ENCODE data around the gene SLC25A4. TPM values are rescaled to one million over a fixed set of nuclear protein-coding genes. Genes with fewer than 3 reads are reported as not detected.

The SLC25A4 gene
- total and polyA plus RNA-seq, 4 donors = 4.4 to 64.2 (median 26.8) TPM

GRCh38 chr4:185171373-185172071, 28.5 kb downstream of the SLC25A4 start:
- Histone ChIP-seq H3K36me3 (ENCODE audit: control insufficient read depth in 4 of 4, insufficient read depth in 3 of 4, low read depth in 1 of 4, low read length in 3 of 4) (peaks cover 3 to 17% (median 16%) of the 10 kb centered on the region in 4 donors), H3K4me1 (ENCODE audit: control insufficient read depth in 4 of 4, insufficient read depth in 4 of 4, low read length in 3 of 4) (no peaks in the 10 kb centered on the region), H3K27ac (ENCODE audit: low read depth in 1 of 2, low read length in 2 of 2) (no peak overlapping the region), H3K4me3 (ENCODE audit: low read depth in 1 of 3, low read length in 3 of 3) (no peak overlapping the region), H3K9ac (ENCODE audit: low read depth in 1 of 2, low read length in 2 of 2) (no peak overlapping the region), H3K9me3 (ENCODE audit: control insufficient read depth in 4 of 4, low read length in 3 of 4) (no peaks in the 10 kb centered on the region), H3K27me3 (ENCODE audit: control insufficient read depth in 4 of 4, insufficient read depth in 4 of 4, low read length in 3 of 4) (no peaks in the 10 kb centered on the region)
- DNase-seq (ENCODE audit: low spot score) = no peak
- WGBS = 97% methylated on average over 2 of the region's 2 CpGs
- TF ChIP-seq HNF4G (IDR thresholded peaks at IDR 0.05) (no peak), RAD21 (IDR thresholded peaks at IDR 0.05) (no peak), FOXA1 (IDR thresholded peaks at IDR 0.05) (no peak), RXRA (IDR thresholded peaks at IDR 0.05) (no peak), JUND (IDR thresholded peaks at IDR 0.05) (no peak), YY1 (IDR thresholded peaks at IDR 0.05) (no peak), ZBTB33 (IDR thresholded peaks at IDR 0.05) (no peak)
- TF ChIP-seq, protein P1, sequence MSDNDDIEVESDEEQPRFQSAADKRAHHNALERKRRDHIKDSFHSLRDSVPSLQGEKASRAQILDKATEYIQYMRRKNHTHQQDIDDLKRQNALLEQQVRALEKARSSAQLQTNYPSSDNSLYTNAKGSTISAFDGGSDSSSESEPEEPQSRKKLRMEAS (IDR thresholded peaks at IDR 0.05) = no peak
- TF ChIP-seq, protein P2, sequence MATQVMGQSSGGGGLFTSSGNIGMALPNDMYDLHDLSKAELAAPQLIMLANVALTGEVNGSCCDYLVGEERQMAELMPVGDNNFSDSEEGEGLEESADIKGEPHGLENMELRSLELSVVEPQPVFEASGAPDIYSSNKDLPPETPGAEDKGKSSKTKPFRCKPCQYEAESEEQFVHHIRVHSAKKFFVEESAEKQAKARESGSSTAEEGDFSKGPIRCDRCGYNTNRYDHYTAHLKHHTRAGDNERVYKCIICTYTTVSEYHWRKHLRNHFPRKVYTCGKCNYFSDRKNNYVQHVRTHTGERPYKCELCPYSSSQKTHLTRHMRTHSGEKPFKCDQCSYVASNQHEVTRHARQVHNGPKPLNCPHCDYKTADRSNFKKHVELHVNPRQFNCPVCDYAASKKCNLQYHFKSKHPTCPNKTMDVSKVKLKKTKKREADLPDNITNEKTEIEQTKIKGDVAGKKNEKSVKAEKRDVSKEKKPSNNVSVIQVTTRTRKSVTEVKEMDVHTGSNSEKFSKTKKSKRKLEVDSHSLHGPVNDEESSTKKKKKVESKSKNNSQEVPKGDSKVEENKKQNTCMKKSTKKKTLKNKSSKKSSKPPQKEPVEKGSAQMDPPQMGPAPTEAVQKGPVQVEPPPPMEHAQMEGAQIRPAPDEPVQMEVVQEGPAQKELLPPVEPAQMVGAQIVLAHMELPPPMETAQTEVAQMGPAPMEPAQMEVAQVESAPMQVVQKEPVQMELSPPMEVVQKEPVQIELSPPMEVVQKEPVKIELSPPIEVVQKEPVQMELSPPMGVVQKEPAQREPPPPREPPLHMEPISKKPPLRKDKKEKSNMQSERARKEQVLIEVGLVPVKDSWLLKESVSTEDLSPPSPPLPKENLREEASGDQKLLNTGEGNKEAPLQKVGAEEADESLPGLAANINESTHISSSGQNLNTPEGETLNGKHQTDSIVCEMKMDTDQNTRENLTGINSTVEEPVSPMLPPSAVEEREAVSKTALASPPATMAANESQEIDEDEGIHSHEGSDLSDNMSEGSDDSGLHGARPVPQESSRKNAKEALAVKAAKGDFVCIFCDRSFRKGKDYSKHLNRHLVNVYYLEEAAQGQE (IDR thresholded peaks at IDR 0.05) = no peak

- H3K36me3 ChIP-seq (ENCODE audit: control insufficient read depth in 4 of 4, insufficient read depth in 3 of 4, low read depth in 1 of 4, low read length in 3 of 4) = peaks cover 0 to 9% (median 3%) of the 10 kb centered on the region in 4 donors
- H3K9ac ChIP-seq (ENCODE audit: low read depth in 1 of 2, low read length in 2 of 2) = no peak overlapping the region
- DNase-seq (ENCODE audit: low spot score) = no peak
- H3K4me3 ChIP-seq (ENCODE audit: low read depth in 1 of 3, low read length in 3 of 3) = no peak overlapping the region
- no peaks in the 10 kb centered on the region for H3K4me1 ChIP-seq (ENCODE audit: control insufficient read depth in 4 of 4, insufficient read depth in 4 of 4, low read length in 3 of 4)
- no peaks in the 10 kb centered on the region for H3K9me3 ChIP-seq (ENCODE audit: control insufficient read depth in 4 of 4, low read length in 3 of 4)
- TF ChIP-seq NR2F2 (IDR thresholded peaks at IDR 0.05) (no peak), HNF4A (conservative IDR thresholded peaks at IDR 0.05) (no peak), EGR1 (IDR thresholded peaks at IDR 0.05; ENCODE audit: low read depth in 2 of 2) (no peak), ATF3 (IDR thresholded peaks at IDR 0.05) (no peak), GABPA (IDR thresholded peaks at IDR 0.05 in 1 of 2, conservative IDR thresholded peaks at IDR 0.05 in 1 of 2) (no peak), FOXA1 (IDR thresholded peaks at IDR 0.05) (no peak), YY1 (IDR thresholded peaks at IDR 0.05) (no peak), HNF4G (IDR thresholded peaks at IDR 0.05) (no peak), JUND (IDR thresholded peaks at IDR 0.05) (no peak), TAF1 (conservative IDR thresholded peaks at IDR 0.05) (no peak), SP1 (IDR thresholded peaks at IDR 0.05) (no peak), RAD21 (IDR thresholded peaks at IDR 0.05) (no peak), FOXA2 (IDR thresholded peaks at IDR 0.05) (no peak)
- TF ChIP-seq, protein P1 (IDR thresholded peaks at IDR 0.05) = no peak
- TF ChIP-seq, protein P3, sequence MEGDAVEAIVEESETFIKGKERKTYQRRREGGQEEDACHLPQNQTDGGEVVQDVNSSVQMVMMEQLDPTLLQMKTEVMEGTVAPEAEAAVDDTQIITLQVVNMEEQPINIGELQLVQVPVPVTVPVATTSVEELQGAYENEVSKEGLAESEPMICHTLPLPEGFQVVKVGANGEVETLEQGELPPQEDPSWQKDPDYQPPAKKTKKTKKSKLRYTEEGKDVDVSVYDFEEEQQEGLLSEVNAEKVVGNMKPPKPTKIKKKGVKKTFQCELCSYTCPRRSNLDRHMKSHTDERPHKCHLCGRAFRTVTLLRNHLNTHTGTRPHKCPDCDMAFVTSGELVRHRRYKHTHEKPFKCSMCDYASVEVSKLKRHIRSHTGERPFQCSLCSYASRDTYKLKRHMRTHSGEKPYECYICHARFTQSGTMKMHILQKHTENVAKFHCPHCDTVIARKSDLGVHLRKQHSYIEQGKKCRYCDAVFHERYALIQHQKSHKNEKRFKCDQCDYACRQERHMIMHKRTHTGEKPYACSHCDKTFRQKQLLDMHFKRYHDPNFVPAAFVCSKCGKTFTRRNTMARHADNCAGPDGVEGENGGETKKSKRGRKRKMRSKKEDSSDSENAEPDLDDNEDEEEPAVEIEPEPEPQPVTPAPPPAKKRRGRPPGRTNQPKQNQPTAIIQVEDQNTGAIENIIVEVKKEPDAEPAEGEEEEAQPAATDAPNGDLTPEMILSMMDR (IDR thresholded peaks at IDR 0.05; ENCODE audit: low read depth, low read length, missing input control) = no peak
- TF ChIP-seq, protein P2 (IDR thresholded peaks at IDR 0.05) = no peak
- H3K27me3 ChIP-seq (ENCODE audit: control insufficient read depth in 4 of 4, insufficient read depth in 4 of 4, low read length in 3 of 4) = no peaks in the 10 kb centered on the region
- H3K27ac ChIP-seq (ENCODE audit: low read depth in 1 of 2, low read length in 2 of 2) = no peak overlapping the region
- WGBS = 95% methylated on average over 3 of the region's 3 CpGs
These were observed 36.4 kb downstream of the SLC25A4 start for GRCh38 chr4:185179488-185179887.
